PC-9 (cell line): ENCODE measurements around the gene SLC5A1. TPM values are rescaled to one million over a fixed set of nuclear protein-coding genes. Genes with fewer than 3 reads are reported as not detected.
A peak's percentile ranks its signal among the peaks of the same experiment; 100 is the strongest.

Experiments used
- BruUV-seq: library from RNA; stranded (reverse); fragments of 400-500 nt; replicated peaks from 2 replicates; lab custom pipeline; 2021; lab: Mats Ljungman, UMichigan
- CTCF ChIA-PET: fragments of 300-600 bp; sonication (Branson Sonifier 250); formaldehyde crosslinking; loops from one replicate; lab custom pipeline; 2022; ENCODE audit warnings: antibody characterized with exemption; lab: Charles Lee
- POLR2A ChIA-PET: fragments of 300-600 bp; sonication (Branson Sonifier 250); formaldehyde crosslinking; loops from one replicate; lab custom pipeline; 2022; ENCODE audit warnings: antibody characterized with exemption; ENCODE audit not compliant: unreplicated experiment; lab: Charles Lee
- DNase-seq, 2 experiments: peaks; one replicate each; pipeline versions ENCODE4 v3.0.0 to v3.0.0-alpha.2; 2015 to 2022; ENCODE audit warnings: mixed read lengths in 1 of 2
- H2AFZ ChIP-seq: fragments of 200-600 bp; sonication (generic); 2 replicates; pipeline ENCODE4 v1.8.1; 2017; ENCODE audit warnings: antibody characterized with exemption
- H3F3A ChIP-seq: fragments of 200-600 bp; sonication (generic); 2 replicates; pipeline ENCODE4 v1.8.1; 2017; ENCODE audit warnings: antibody characterized with exemption, mild to moderate bottlenecking, low read depth; ENCODE audit not compliant: insufficient read depth
- H3K27ac ChIP-seq: fragments of 200-600 bp; sonication (generic); 2 replicates; pipeline ENCODE4 v1.6.1; 2016; ENCODE audit warnings: mixed run types
- H3K27me3 ChIP-seq: fragments of 200-600 bp; sonication (generic); 2 replicates; pipeline ENCODE4 v1.6.1; 2016; ENCODE audit warnings: low read depth, mixed run types; ENCODE audit not compliant: insufficient read depth
- H3K36me3 ChIP-seq: fragments of 200-600 bp; sonication (generic); 2 replicates; pipeline ENCODE4 v1.6.1; 2016; ENCODE audit warnings: low read depth, mixed run types
- H3K4me1 ChIP-seq: fragments of 200-600 bp; sonication (generic); replicated peaks from 2 replicates; pipeline ENCODE4 v1.6.1; 2016; ENCODE audit warnings: mixed run types; ENCODE audit not compliant: insufficient read depth
- H3K4me2 ChIP-seq: fragments of 200-600 bp; sonication (generic); 2 replicates; pipeline ENCODE4 v1.6.1; 2017; ENCODE audit warnings: mixed run types
- H3K4me3 ChIP-seq: fragments of 200-600 bp; sonication (generic); 2 replicates; pipeline ENCODE4 v1.6.1; 2016; ENCODE audit warnings: mixed run types
- H3K79me2 ChIP-seq: fragments of 200-600 bp; sonication (generic); 2 replicates; pipeline ENCODE4 v1.6.1; 2017; ENCODE audit warnings: low read depth, mixed run types
- H3K9me2 ChIP-seq: fragments of 200-600 bp; sonication (generic); 2 replicates; pipeline ENCODE4 v1.8.1; 2017; ENCODE audit warnings: mild to moderate bottlenecking; ENCODE audit not compliant: insufficient read depth
- H3K9me3 ChIP-seq: fragments of 200-600 bp; sonication (generic); 2 replicates; pipeline ENCODE4 v1.8.1; 2016; ENCODE audit warnings: low read depth; ENCODE audit not compliant: insufficient read depth
- H4K20me1 ChIP-seq: fragments of 200-600 bp; sonication (generic); 2 replicates; pipeline ENCODE4 v1.8.1; 2017; ENCODE audit not compliant: insufficient read depth
- EZH2 ChIP-seq: fragments of 200-600 bp; sonication (generic); IDR thresholded peaks from 2 replicates; pipeline ENCODE4 v1.8.0; 2017; ENCODE audit warnings: antibody characterized with exemption, low read depth
- intact Hi-C: fragments of 100-400 bp; cut with micrococcal nuclease; formaldehyde crosslinking; loops from one replicate; pipeline ENCODE4 v1.10.0; 2022; ENCODE audit not compliant: unreplicated experiment
- total RNA-seq: library from RNA; stranded (reverse); gene quantifications from 2 replicates; pipeline ENCODE4 v1.2.3, GENCODE V29; 2021
- TF ChIP-seq, protein P1 (sequence below): fragments of 200-600 bp; sonication (generic); conservative IDR thresholded peaks from 2 replicates; pipeline ENCODE4 v1.6.1; 2017; ENCODE audit warnings: mixed run types, antibody characterized with exemption, mild to moderate bottlenecking, moderate library complexity

The SLC5A1 gene
- total RNA-seq, 1 experiment from 2014 or later, result not detected

DNA sequence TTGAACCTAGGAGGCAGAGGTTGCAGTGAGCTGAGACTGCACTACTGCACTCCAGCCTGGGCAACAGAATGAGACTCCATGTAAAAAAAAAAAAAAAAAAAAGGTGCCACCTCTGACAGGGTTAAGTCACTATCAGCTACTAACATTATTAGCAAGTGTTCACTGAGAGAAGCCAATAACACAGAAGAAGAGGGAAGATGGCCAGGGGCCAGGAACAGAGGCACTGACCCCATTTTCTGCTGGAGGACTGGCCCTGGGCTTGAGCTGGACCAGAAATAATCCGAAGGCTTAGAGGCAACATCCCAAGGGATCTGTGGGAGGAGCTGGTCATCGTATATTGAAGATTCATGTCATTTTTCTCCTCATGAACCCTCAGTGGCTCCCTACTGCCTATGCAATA is 5.0 kb downstream of the SLC5A1 start:
- DNase-seq, result no peak
- H3K36me3 ChIP-seq, result no peaks in the 10 kb centered on the region
- H4K20me1 ChIP-seq, result no peaks in the 10 kb centered on the region
- no peaks in the 10 kb centered on the region for H3K9me3 ChIP-seq
- no peak overlapping the region for H3K4me3 ChIP-seq
- no peak overlapping the region for H2AFZ ChIP-seq
- no peaks in the 10 kb centered on the region for H3K27me3 ChIP-seq
- no peak overlapping the region for H3K4me2 ChIP-seq
- peaks cover 21% of the 10 kb centered on the region for H3K4me1 ChIP-seq
- intact Hi-C loops, result no loop called here
- H3K79me2 ChIP-seq, result no peaks in the 10 kb centered on the region
- H3K27ac ChIP-seq, result no peak overlapping the region
- H3K9me2 ChIP-seq, result no peaks in the 10 kb centered on the region
- BruUV-seq, result no TSS peak
- ChIA-PET POLR2A (no interaction called here), CTCF (interaction anchor here (0.7 kb wide), 1 partner anchor 535 kb away, joined by 9 read pairs; no protein-coding TSS in a partner anchor)
- TF ChIP-seq, protein P1, sequence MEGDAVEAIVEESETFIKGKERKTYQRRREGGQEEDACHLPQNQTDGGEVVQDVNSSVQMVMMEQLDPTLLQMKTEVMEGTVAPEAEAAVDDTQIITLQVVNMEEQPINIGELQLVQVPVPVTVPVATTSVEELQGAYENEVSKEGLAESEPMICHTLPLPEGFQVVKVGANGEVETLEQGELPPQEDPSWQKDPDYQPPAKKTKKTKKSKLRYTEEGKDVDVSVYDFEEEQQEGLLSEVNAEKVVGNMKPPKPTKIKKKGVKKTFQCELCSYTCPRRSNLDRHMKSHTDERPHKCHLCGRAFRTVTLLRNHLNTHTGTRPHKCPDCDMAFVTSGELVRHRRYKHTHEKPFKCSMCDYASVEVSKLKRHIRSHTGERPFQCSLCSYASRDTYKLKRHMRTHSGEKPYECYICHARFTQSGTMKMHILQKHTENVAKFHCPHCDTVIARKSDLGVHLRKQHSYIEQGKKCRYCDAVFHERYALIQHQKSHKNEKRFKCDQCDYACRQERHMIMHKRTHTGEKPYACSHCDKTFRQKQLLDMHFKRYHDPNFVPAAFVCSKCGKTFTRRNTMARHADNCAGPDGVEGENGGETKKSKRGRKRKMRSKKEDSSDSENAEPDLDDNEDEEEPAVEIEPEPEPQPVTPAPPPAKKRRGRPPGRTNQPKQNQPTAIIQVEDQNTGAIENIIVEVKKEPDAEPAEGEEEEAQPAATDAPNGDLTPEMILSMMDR, result no peak
- H3F3A ChIP-seq, result peaks cover 24% of the 10 kb centered on the region

DNA sequence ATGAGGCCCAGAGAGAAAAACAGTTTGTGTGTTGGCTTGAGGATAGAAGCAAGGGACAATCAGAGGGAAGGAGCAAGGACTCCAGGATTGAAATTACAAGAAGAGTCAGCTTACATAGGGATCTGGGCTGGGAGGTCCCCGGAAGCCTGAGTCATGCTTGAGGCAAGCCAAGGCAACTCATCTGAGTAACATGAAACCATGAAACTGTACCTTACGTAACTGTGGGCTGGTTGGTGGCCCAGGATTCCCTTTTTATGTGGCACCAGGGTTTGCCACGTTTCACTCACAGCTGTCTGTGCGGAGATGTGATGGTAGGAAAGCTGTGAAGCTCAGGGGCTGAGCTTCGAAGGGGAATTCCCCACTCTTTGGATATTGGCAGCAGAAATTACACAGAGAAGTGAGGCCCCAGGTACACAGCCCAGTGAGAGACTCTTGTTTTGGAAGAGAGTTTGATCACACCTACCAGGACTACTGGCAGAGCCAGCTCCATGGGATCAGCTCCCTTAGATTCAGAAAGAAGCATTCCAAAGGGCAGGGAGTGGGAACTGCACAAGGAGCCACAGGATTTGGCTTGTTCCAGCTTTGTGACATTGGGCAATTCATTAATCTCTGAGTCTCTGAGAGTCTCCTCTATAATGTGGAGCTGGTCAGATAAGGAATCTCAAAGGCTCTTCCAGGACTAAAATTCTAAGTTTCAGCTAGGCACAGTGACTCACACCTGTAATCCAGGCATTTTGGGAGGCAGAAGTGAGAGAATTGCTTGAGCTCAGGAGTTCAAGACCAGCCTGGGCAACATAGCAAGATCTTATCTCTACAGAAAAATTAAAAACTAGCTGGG is 7.8 kb downstream of the SLC5A1 start:
- Histone ChIP-seq H3K27ac (peak overlapping the region; percentile 85), H3K4me3 (no peak overlapping the region), H2AFZ (peak overlapping the region; percentile 61; the same call in 1 of the 2 replicates), H3K36me3 (no peaks in the 10 kb centered on the region), H3K27me3 (no peaks in the 10 kb centered on the region), H3K4me2 (peak overlapping the region; percentile 58), H3K4me1 (peaks cover 21% of the 10 kb centered on the region), H4K20me1 (no peaks in the 10 kb centered on the region), H3K9me2 (no peaks in the 10 kb centered on the region), H3K79me2 (no peaks in the 10 kb centered on the region), H3K9me3 (no peaks in the 10 kb centered on the region), H3F3A (peaks cover 24% of the 10 kb centered on the region)
- TF ChIP-seq, protein P1, result no peak
- TF ChIP-seq EZH2, result no peak
- ChIA-PET CTCF (interaction anchor here (0.7 to 1.1 kb wide), 3 partner anchors 42 to 393 kb away, joined by 3 to 14 read pairs (median 5); no protein-coding TSS in a partner anchor), POLR2A (no interaction called here)
- intact Hi-C loops, result loop anchor here (2.0 kb wide), 1 partner anchor 86 kb away; no protein-coding TSS in a partner anchor
- TSS peak; percentile 97 for BruUV-seq
- peak; percentile 83 to 96 for DNase-seq

DNA sequence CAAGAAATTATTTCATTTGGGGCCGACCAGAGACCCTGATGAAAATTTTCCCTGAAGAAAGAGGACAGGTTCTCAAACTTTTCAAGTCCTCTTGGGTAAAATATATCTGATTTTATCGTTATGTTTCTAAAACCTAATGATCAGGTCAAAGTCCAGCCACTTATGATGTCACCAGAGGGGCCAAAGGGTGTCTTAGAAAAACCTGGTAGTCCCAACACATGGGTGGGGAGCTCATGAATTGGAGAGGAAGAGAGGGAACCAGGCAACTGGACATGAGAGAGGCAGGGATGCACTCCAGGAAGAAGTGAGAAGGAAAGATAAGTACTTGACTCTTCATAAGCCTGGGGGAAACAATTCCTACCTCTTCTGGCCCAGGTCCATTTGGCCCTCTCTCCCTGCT is 9.2 kb downstream of the SLC5A1 start:
- no peaks in the 10 kb centered on the region for H3K27me3 ChIP-seq
- DNase-seq, result no peak
- peaks cover 24% of the 10 kb centered on the region for H3F3A ChIP-seq
- H3K4me3 ChIP-seq, result no peak overlapping the region
- H3K27ac ChIP-seq, result no peak overlapping the region
- H3K79me2 ChIP-seq, result no peaks in the 10 kb centered on the region
- H2AFZ ChIP-seq, result no peak overlapping the region
- POLR2A ChIA-PET, result no interaction called here
- TF ChIP-seq, protein P1, result no peak
- no peak for TF ChIP-seq EZH2
- no peaks in the 10 kb centered on the region for H3K9me3 ChIP-seq
- H3K36me3 ChIP-seq, result no peaks in the 10 kb centered on the region
- H3K9me2 ChIP-seq, result no peaks in the 10 kb centered on the region
- H3K4me2 ChIP-seq, result no peak overlapping the region
- H4K20me1 ChIP-seq, result no peaks in the 10 kb centered on the region
- CTCF ChIA-PET, result no interaction called here
- intact Hi-C loops, result no loop called here
- peaks cover 21% of the 10 kb centered on the region for H3K4me1 ChIP-seq
- no TSS peak for BruUV-seq
